Epithelial cell of prostate (primary cell): ENCODE measurements around the gene CHST6.
"Not testable (repeated sequence)": the region's sequence is repeated elsewhere in the genome, so short reads cannot be mapped to it uniquely, and the experiment has no call there.

Source experiments
- DNase-seq: peaks from one replicate; pipeline ENCODE4 v3.0.0-alpha.2; 2011; ENCODE audit warnings: low read depth, low spot score
- H3K27ac ChIP-seq: fragments of 450-650 bp; 2 replicates; pipeline ENCODE4 v1.5.1; 2017; ENCODE audit warnings: mild to moderate bottlenecking

CHST6 gene

DNA sequence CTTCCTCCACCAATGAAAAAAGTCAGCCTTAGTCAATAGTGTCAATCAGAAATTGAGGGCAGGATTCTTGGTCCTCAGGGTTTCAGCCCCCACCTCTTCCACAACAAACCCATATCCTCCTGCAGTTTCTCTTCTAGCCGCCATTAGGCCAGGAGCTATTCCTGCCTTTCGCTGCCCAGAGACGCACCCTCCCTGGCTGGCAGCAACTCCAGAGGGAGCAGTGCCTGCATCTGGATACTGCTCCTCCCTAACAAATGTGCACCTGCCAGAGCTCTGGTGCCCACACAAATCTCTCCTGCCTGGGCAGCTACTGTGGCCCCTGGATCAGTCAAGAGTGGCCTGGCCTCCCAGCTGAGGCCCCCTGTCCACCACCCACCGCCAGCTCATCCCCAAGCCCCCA is 38.8 kb downstream of the CHST6 start:
- not testable (repeated sequence) for DNase-seq, H3K27ac ChIP-seq

GRCh38 chr16:75455677-75456076 is 39.6 kb downstream of the CHST6 start:
- no peak for DNase-seq

GRCh38 chr16:75452464-75453190 is 42.6 kb downstream of the CHST6 start:
- no peak for DNase-seq

More at GRCh38 chr16:75455677-75456076, 39.6 kb downstream of the CHST6 start:
- H3K27ac ChIP-seq: no peak overlapping the region

GRCh38 chr16:75446416-75446815 is 48.8 kb downstream of the CHST6 start:
- H3K27ac ChIP-seq: no peak overlapping the region
- no peak for DNase-seq

More at GRCh38 chr16:75452464-75453190, 42.6 kb downstream of the CHST6 start:
- H3K27ac ChIP-seq: no peak overlapping the region

DNA sequence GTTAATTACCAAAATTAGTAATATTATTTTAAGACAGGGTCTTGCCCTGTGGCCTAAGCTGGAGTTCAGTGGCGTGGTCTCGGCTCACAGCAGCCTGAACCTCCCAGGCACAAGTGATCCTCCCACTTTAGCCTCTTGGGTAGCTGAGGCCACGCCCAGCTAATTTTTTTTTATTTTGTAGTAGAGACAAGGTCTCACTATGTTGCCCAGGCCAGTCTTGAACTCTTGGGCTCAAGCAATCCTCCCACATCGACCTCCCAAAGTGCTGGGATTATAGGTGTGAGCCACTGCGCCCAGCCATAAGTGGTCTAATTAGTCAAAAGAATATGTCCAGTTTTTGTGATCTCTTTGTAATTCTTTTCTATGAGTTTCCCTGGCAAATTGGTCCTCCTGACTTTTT is 49.9 kb downstream of the CHST6 start:
- DNase-seq: no peak
- no peak overlapping the region for H3K27ac ChIP-seq

- no peak overlapping the region for H3K27ac ChIP-seq
Observed at GRCh38 chr16:75443298-75443697, 51.9 kb downstream of the CHST6 start.

GRCh38 chr16:75433732-75434413 is 61.4 kb downstream of the CHST6 start:
- H3K27ac ChIP-seq: peak overlapping the region; percentile 90
- DNase-seq: peak; percentile 80

More at GRCh38 chr16:75443298-75443697, 51.9 kb downstream of the CHST6 start:
- DNase-seq: no peak

GRCh38 chr16:75432828-75433731 is 62.2 kb downstream of the CHST6 start, which contains the start of gene CFDP1:
CFDP1 (minus strand) TSS chr16:75433503; CDS start chr16:75433352, 151 bp downstream.
- peak within 1 kb of the TSS; percentile 90 for H3K27ac ChIP-seq
- DNase-seq: peak; percentile 64

- DNase-seq: no peak
- no peak overlapping the region for H3K27ac ChIP-seq
Observed at GRCh38 chr16:75429621-75430403, 65.4 kb downstream of the CHST6 start.

DNA sequence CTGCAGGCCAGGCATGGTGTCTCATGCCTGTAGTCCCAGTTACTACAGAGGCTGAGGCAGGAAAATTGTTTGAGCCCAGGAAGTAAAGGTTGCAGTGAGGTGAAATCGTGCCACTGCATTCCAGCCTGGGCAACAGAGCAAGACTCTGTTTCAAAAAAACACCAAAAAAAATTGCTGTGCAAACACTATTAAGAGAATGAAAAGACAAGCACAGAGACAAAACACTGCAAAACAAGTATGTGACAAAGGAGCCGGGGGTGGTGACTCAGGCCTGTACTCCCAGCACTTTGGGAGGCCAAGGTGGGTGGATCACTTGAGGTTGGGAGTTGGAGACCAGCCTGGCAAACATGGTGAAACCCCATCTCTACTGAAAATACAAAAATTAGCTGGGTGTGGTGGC is 68.7 kb downstream of the CHST6 start:
- not testable (repeated sequence) for DNase-seq

GRCh38 chr16:75424105-75424762 is 71.0 kb downstream of the CHST6 start:
- not testable (repeated sequence) for DNase-seq

More for the DNA sequence above, 68.7 kb downstream of the CHST6 start:
- H3K27ac ChIP-seq: peak overlapping the region; percentile 11

DNA sequence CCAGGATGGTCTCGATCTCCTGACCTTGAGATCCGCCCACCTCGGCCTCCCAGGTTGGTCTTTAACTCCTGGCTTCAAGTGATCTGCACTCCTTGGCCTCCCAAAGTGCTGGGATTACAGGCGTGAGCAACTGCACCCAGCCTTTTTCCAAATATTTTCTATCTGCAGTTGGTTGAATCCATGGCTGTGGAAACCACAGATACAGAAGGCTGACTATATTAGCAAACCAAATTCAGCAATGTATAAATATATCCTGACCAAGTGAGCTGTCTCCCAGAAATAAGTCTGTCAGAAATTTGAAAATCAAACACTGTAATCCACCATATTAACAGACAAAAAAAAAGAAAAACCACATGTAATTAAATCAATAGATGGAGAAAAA is 71.5 kb downstream of the CHST6 start:
- no peak for DNase-seq
- no peak overlapping the region for H3K27ac ChIP-seq

More at GRCh38 chr16:75424105-75424762, 71.0 kb downstream of the CHST6 start:
- not testable (repeated sequence) for H3K27ac ChIP-seq
